Mammary epithelial cell (primary cell): ENCODE data around the gene CDKN2D.

Source experiments
- EZH2 ChIP-seq: IDR thresholded peaks from 2 replicates; pipeline ENCODE4 v1.6.1; 2012; ENCODE audit warnings: low read length, inconsistent platforms, borderline replicate concordance
- TF ChIP-seq, protein P1 (sequence below), 2 donors: IDR thresholded peaks in 1 of 2; conservative IDR thresholded peaks in 1 of 2; 2 replicates each; pipeline ENCODE4 v1.5.1; 2011 to 2012; ENCODE audit warnings: inconsistent platforms in 2 of 2, low read length in 2 of 2, mild to moderate bottlenecking in 2 of 2, control low read depth in 1 of 2, low read depth in 1 of 2; ENCODE audit not compliant: insufficient read depth in 1 of 2; ENCODE audit errors: extremely low read depth in 1 of 2

- TF ChIP-seq, protein P1, sequence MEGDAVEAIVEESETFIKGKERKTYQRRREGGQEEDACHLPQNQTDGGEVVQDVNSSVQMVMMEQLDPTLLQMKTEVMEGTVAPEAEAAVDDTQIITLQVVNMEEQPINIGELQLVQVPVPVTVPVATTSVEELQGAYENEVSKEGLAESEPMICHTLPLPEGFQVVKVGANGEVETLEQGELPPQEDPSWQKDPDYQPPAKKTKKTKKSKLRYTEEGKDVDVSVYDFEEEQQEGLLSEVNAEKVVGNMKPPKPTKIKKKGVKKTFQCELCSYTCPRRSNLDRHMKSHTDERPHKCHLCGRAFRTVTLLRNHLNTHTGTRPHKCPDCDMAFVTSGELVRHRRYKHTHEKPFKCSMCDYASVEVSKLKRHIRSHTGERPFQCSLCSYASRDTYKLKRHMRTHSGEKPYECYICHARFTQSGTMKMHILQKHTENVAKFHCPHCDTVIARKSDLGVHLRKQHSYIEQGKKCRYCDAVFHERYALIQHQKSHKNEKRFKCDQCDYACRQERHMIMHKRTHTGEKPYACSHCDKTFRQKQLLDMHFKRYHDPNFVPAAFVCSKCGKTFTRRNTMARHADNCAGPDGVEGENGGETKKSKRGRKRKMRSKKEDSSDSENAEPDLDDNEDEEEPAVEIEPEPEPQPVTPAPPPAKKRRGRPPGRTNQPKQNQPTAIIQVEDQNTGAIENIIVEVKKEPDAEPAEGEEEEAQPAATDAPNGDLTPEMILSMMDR (conservative IDR thresholded peaks at IDR 0.05 in 1 of 2, IDR thresholded peaks at IDR 0.05 in 1 of 2; ENCODE audit: extremely low read depth in 1 of 2, insufficient read depth in 1 of 2, low read depth in 1 of 2, low read length in 2 of 2) = peak in 1 of 2 donors; percentile 20
- TF ChIP-seq EZH2 = no peak
Observed at GRCh38 chr19:10568062-10568825, 535 bp downstream of the CDKN2D start.
